Measurements from ENCODE around the gene NPW.

The NPW gene

GRCh38 chr16:2019518-2019920 lies at the start of gene NPW:
Gene NPW, plus strand, starts transcription at chr16:2019785.
- H3K9me3 ChIP-seq = no peaks in the 10 kb centered on the region
- H3K4me1 ChIP-seq = peaks cover 23% of the 10 kb centered on the region
- in situ Hi-C loops (cut with MboI; ENCODE audit: low sequenced_read_pairs) = no loop called here
- no peaks in the 10 kb centered on the region for H3K36me3 ChIP-seq (replicated peaks)
- DNase-seq (ENCODE audit: low spot score in 2 of 2) = peak in 1 of 2 experiments; percentile 65
- H3K4me3 ChIP-seq = peak within 1 kb of the TSS; percentile 33
- H3K27me3 ChIP-seq (ENCODE audit: low read depth) = peaks cover 10% of the 10 kb centered on the region; the same call in 1 of the 2 replicates

GRCh38 chr16:1971796-1972489 lies 47.6 kb upstream of the NPW start, which contains the start of gene TBL3:
Gene TBL3, plus strand, starts transcription at chr16:1972053. Its CDS starts 112 bp downstream, at chr16:1972165.
- in situ Hi-C loops (cut with MboI; ENCODE audit: low sequenced_read_pairs) = no loop called here

GRCh38 chr16:1972490-1972877 lies 47.1 kb upstream of the NPW start:
- Histone ChIP-seq H3K4me1 (no peaks in the 10 kb centered on the region), H3K4me3 (peak overlapping the region; percentile 100), H3K36me3 (replicated peaks) (peaks cover 35% of the 10 kb centered on the region), H3K9me3 (no peaks in the 10 kb centered on the region), H3K27me3 (ENCODE audit: low read depth) (no peaks in the 10 kb centered on the region)
- DNase-seq (ENCODE audit: low spot score in 2 of 2) = peak in 1 of 2 experiments; percentile 48
- in situ Hi-C loops (cut with MboI; ENCODE audit: low sequenced_read_pairs) = no loop called here

More at GRCh38 chr16:1971796-1972489, 47.6 kb upstream of the NPW start, which contains the start of gene TBL3:
- Histone ChIP-seq H3K27me3 (ENCODE audit: low read depth) (no peaks in the 10 kb centered on the region), H3K4me3 (peak within 1 kb of the TSS; percentile 100), H3K4me1 (no peaks in the 10 kb centered on the region), H3K36me3 (replicated peaks) (peaks cover 31% of the 10 kb centered on the region), H3K9me3 (no peaks in the 10 kb centered on the region)
- peak; percentile 86 to 95 for DNase-seq (ENCODE audit: low spot score in 2 of 2)

- no peak for DNase-seq (ENCODE audit: low spot score in 2 of 2)
- Histone ChIP-seq H3K27me3 (ENCODE audit: low read depth) (no peaks in the 10 kb centered on the region), H3K36me3 (replicated peaks) (peaks cover 45% of the 10 kb centered on the region), H3K4me3 (no peak overlapping the region), H3K4me1 (no peaks in the 10 kb centered on the region), H3K9me3 (no peaks in the 10 kb centered on the region)
- in situ Hi-C loops (cut with MboI; ENCODE audit: low sequenced_read_pairs) = no loop called here
These were observed 46.0 kb upstream of the NPW start for GRCh38 chr16:1973461-1974156.

- no peak for DNase-seq (ENCODE audit: low spot score in 2 of 2)
- H3K27me3 ChIP-seq (ENCODE audit: low read depth) = no peaks in the 10 kb centered on the region
- no peaks in the 10 kb centered on the region for H3K4me1 ChIP-seq
- no peaks in the 10 kb centered on the region for H3K9me3 ChIP-seq
- H3K4me3 ChIP-seq = no peak overlapping the region
- peaks cover 48% of the 10 kb centered on the region for H3K36me3 ChIP-seq (replicated peaks)
- in situ Hi-C loops (cut with MboI; ENCODE audit: low sequenced_read_pairs) = loop anchor here (25.0 kb wide), 1 partner anchor 538 kb away; the partner anchor contains the start of genes AMDHD2 and ATP6V0C
These were observed 45.2 kb upstream of the NPW start for GRCh38 chr16:1974157-1975070.

- H3K9me3 ChIP-seq = no peaks in the 10 kb centered on the region
- in situ Hi-C loops (cut with MboI; ENCODE audit: low sequenced_read_pairs) = loop anchor here (25.0 kb wide), 1 partner anchor 537 kb away; the partner anchor contains the start of genes AMDHD2 and ATP6V0C
- peaks cover 48% of the 10 kb centered on the region for H3K36me3 ChIP-seq (replicated peaks)
- no peak for DNase-seq (ENCODE audit: low spot score in 2 of 2)
- H3K4me3 ChIP-seq = no peak overlapping the region
- H3K4me1 ChIP-seq = no peaks in the 10 kb centered on the region
- peaks cover 4% of the 10 kb centered on the region for H3K27me3 ChIP-seq (ENCODE audit: low read depth)
These were observed 44.0 kb upstream of the NPW start for GRCh38 chr16:1975432-1976215.

GRCh38 chr16:1976216-1976520 lies 43.4 kb upstream of the NPW start:
- peaks cover 48% of the 10 kb centered on the region for H3K36me3 ChIP-seq (replicated peaks)
- no peaks in the 10 kb centered on the region for H3K4me1 ChIP-seq

GRCh38 chr16:1976951-1977874 lies 42.4 kb upstream of the NPW start:
- Histone ChIP-seq H3K4me3 (no peak overlapping the region), H3K27me3 (ENCODE audit: low read depth) (peaks cover 12% of the 10 kb centered on the region), H3K9me3 (no peaks in the 10 kb centered on the region), H3K36me3 (replicated peaks) (peaks cover 45% of the 10 kb centered on the region), H3K4me1 (no peaks in the 10 kb centered on the region; the same call in 1 of the 2 replicates)
- in situ Hi-C loops (cut with MboI; ENCODE audit: low sequenced_read_pairs) = loop anchor here (25.0 kb wide), 1 partner anchor 535 kb away; the partner anchor contains the start of genes AMDHD2 and ATP6V0C
- no peak for DNase-seq (ENCODE audit: low spot score in 2 of 2)

More at GRCh38 chr16:1976216-1976520, 43.4 kb upstream of the NPW start:
- DNase-seq (ENCODE audit: low spot score in 2 of 2) = no peak
- Histone ChIP-seq H3K9me3 (no peaks in the 10 kb centered on the region), H3K4me3 (no peak overlapping the region), H3K27me3 (ENCODE audit: low read depth) (peaks cover 9% of the 10 kb centered on the region)
- in situ Hi-C loops (cut with MboI; ENCODE audit: low sequenced_read_pairs) = loop anchor here (25.0 kb wide), 1 partner anchor 536 kb away; the partner anchor contains the start of genes AMDHD2 and ATP6V0C

GRCh38 chr16:1977875-1978268 lies 41.7 kb upstream of the NPW start:
- no peaks in the 10 kb centered on the region; the same call in 1 of the 2 replicates for H3K4me1 ChIP-seq
- no peaks in the 10 kb centered on the region for H3K9me3 ChIP-seq
- in situ Hi-C loops (cut with MboI; ENCODE audit: low sequenced_read_pairs) = loop anchor here (25.0 kb wide), 1 partner anchor 534 kb away; the partner anchor contains the start of genes AMDHD2 and ATP6V0C
- no peak overlapping the region for H3K4me3 ChIP-seq
- peaks cover 44% of the 10 kb centered on the region for H3K36me3 ChIP-seq (replicated peaks)
- no peak for DNase-seq (ENCODE audit: low spot score in 2 of 2)
- peaks cover 12% of the 10 kb centered on the region for H3K27me3 ChIP-seq (ENCODE audit: low read depth)

- Histone ChIP-seq H3K4me3 (no peak overlapping the region), H3K9me3 (no peaks in the 10 kb centered on the region), H3K36me3 (replicated peaks) (peaks cover 44% of the 10 kb centered on the region), H3K4me1 (no peaks in the 10 kb centered on the region; the same call in 1 of the 2 replicates), H3K27me3 (ENCODE audit: low read depth) (peaks cover 12% of the 10 kb centered on the region)
- no peak for DNase-seq (ENCODE audit: low spot score in 2 of 2)
- in situ Hi-C loops (cut with MboI; ENCODE audit: low sequenced_read_pairs) = loop anchor here (25.0 kb wide), 1 partner anchor 534 kb away; the partner anchor contains the start of genes AMDHD2 and ATP6V0C
These were observed 41.0 kb upstream of the NPW start for GRCh38 chr16:1978476-1979120.

- Histone ChIP-seq H3K9me3 (no peaks in the 10 kb centered on the region), H3K4me3 (no peak overlapping the region), H3K36me3 (replicated peaks) (peaks cover 42% of the 10 kb centered on the region), H3K27me3 (ENCODE audit: low read depth) (peaks cover 12% of the 10 kb centered on the region), H3K4me1 (no peaks in the 10 kb centered on the region; the same call in 1 of the 2 replicates)
- in situ Hi-C loops (cut with MboI; ENCODE audit: low sequenced_read_pairs) = loop anchor here (25.0 kb wide), 1 partner anchor 533 kb away; the partner anchor contains the start of genes AMDHD2 and ATP6V0C
- DNase-seq (ENCODE audit: low spot score in 2 of 2) = no peak
These were observed 40.1 kb upstream of the NPW start for GRCh38 chr16:1979271-1980029.

Measured in HAP-1 (cell line).